Bronchial epithelial cell (primary cell): Measurements from ENCODE around the gene TBXA2R. TPM values are rescaled to one million over a fixed set of nuclear protein-coding genes. Genes with fewer than 3 reads are reported as not detected.
A peak's percentile ranks its signal among the peaks of the same experiment; 100 is the strongest.

Experiments
- DNase-seq: peaks from one replicate; pipeline ENCODE4 v3.0.0-alpha.2; 2010; ENCODE audit warnings: low read depth
- FAIRE-seq: peaks from 2 replicates; lab custom pipeline; 2011; peaks lifted over from hg19 to GRCh38; lab: Jason Lieb, UNC
- H3K27me3 ChIP-seq: 2 replicates; pipeline ENCODE4 v1.5.1; 2011; ENCODE audit warnings: low read length; ENCODE audit not compliant: control insufficient read depth, insufficient read depth
- H3K36me3 ChIP-seq: 2 replicates; pipeline ENCODE4 v1.5.1; 2011; ENCODE audit warnings: low read length; ENCODE audit not compliant: control insufficient read depth, insufficient read depth
- H3K4me3 ChIP-seq: 2 replicates; pipeline ENCODE4 v1.5.1; 2011; ENCODE audit warnings: mild to moderate bottlenecking, low read depth, low read length, control low read depth
- CTCF ChIP-seq: IDR thresholded peaks from 2 replicates; pipeline ENCODE4 v1.5.1; 2011; ENCODE audit warnings: mild to moderate bottlenecking, moderate library complexity, low read length, control low read depth, inconsistent platforms; ENCODE audit not compliant: insufficient read depth, severe bottlenecking
- total RNA-seq: library from RNA; depleted of rRNA; stranded (reverse); fragments of >200 nt; gene quantifications from 2 replicates; pipeline ENCODE4 v1.2.1, GENCODE V29; 2014

Gene TBXA2R
- total RNA-seq, 1 donor from 2014 or later = not detected

DNA sequence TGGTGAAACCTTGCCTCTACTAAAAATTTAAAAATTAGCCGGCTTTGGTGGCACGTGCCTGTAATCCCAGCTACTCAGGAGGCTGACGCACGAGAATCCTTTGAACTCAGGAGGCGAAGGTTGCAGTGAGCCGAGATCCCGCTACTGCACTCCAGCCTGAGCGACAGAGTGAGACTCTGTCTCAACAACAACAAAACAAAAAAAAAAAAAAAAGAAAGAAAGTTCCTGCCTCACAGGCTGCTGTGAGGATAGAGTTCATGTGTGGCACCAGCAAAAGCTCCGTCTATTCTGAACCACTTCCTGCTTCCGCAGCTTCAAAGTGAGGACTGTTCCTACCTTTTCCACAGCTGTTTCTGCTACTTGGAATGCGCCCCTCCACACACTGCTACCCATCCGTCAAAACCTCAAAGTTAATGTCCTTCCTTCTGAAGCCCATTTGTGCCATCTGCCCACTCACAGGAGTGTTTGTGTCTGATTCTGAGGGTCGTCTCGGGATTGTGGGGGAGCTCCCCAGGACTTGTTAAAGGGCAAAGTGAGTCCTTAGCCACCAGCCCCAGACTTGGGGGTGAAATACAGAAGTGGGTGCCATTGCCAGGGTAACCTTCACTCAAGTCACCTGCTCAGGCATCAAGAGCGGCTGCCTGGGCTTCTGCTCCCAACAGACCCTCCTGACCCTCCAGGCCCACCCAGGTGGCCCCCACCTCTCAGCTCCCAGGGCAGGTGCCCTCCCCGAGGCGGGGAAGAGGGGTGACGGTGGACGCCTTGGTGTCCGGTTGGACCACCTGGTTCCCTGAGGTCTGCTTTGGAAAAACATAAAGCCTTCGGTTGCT is 52.2 kb downstream of the TBXA2R start:
- FAIRE-seq = peak; percentile 13

DNA sequence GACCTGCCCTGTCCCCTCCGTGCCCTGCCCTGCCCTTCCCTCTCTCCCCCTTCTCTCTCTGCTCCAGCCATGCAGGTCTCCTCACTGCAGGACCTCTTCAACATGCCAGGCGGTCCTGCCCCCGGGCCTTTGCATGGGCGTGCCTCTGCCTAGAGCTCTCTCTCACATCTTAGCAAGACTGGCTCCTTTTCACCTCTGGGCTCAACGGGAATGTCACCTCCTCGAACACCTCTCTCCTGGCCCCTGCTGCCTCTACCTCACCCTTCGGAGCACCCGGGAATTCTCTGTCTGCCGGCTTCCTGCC is 54.9 kb downstream of the TBXA2R start:
- H3K36me3 ChIP-seq = peaks cover 18% of the 10 kb centered on the region
- no peak for FAIRE-seq
- DNase-seq = no peak

More for the DNA sequence above, 52.2 kb downstream of the TBXA2R start:
- DNase-seq = no peak
- Histone ChIP-seq H3K27me3 (no peaks in the 10 kb centered on the region), H3K4me3 (no peak overlapping the region), H3K36me3 (peaks cover 7% of the 10 kb centered on the region)
- no peak for TF ChIP-seq CTCF

GRCh38 chr19:3550947-3551791 is 55.5 kb downstream of the TBXA2R start:
- TF ChIP-seq CTCF = no peak
- DNase-seq (no peak), FAIRE-seq (no peak)
- no peak overlapping the region for H3K4me3 ChIP-seq
- no peaks in the 10 kb centered on the region for H3K27me3 ChIP-seq
- H3K36me3 ChIP-seq = peaks cover 18% of the 10 kb centered on the region

More for the DNA sequence above, 54.9 kb downstream of the TBXA2R start:
- TF ChIP-seq CTCF = no peak
- Histone ChIP-seq H3K4me3 (no peak overlapping the region), H3K27me3 (no peaks in the 10 kb centered on the region)

DNA sequence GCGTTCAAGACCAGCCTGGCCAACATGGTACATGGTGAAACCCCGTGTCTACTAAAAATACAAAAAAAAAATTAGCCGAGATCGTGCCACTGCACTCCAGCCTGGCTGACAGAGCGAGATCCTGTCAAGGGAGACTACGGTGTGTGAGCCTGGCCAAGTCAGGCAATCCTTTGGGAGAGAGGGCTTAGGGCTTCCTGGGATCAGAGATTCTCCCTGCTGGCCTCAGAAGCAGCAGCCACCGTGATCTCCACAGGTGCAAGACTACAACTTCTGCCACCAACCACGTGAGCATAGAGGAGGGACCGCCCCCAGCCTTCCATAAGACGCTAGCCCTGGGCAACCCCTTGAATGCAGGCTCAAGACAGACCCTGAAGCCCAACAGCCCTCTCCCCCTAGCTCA is 56.9 kb downstream of the TBXA2R start:
- H3K27me3 ChIP-seq = no peaks in the 10 kb centered on the region
- FAIRE-seq = no peak
- peaks cover 21% of the 10 kb centered on the region for H3K36me3 ChIP-seq
- no peak for DNase-seq
- no peak for TF ChIP-seq CTCF
- H3K4me3 ChIP-seq = no peak overlapping the region

DNA sequence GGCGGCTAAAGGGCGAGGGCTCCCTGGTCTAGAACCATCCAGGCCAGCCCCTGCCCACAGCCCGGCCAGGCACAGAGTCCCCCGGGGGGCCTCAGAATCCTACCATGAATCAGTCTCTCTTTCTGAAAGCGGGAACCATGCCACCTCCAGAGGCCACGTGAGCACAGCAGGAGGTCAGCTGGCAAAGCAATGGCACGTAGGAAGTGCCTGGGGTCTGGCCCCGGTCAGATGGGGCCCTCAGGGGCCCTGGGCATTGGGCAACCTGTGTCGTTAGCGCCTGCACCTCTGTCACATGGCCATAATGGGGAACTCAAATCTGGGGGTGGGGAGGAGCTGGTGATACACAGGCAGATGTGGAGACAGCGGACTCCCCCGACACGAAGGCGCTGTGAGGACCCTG is 58.1 kb downstream of the TBXA2R start:
- no peak for TF ChIP-seq CTCF
- Histone ChIP-seq H3K4me3 (no peak overlapping the region), H3K36me3 (peaks cover 23% of the 10 kb centered on the region), H3K27me3 (no peaks in the 10 kb centered on the region)
- FAIRE-seq (no peak), DNase-seq (no peak)
